ENCODE results near the gene DENND4C.

Gene DENND4C

GRCh38 chr9:19223724-19224123, 6.8 kb upstream of the DENND4C start:
- no peak overlapping the region for H3K4me3 ChIP-seq (ENCODE audit: low read depth, low read length)
- TF ChIP-seq, protein P1, sequence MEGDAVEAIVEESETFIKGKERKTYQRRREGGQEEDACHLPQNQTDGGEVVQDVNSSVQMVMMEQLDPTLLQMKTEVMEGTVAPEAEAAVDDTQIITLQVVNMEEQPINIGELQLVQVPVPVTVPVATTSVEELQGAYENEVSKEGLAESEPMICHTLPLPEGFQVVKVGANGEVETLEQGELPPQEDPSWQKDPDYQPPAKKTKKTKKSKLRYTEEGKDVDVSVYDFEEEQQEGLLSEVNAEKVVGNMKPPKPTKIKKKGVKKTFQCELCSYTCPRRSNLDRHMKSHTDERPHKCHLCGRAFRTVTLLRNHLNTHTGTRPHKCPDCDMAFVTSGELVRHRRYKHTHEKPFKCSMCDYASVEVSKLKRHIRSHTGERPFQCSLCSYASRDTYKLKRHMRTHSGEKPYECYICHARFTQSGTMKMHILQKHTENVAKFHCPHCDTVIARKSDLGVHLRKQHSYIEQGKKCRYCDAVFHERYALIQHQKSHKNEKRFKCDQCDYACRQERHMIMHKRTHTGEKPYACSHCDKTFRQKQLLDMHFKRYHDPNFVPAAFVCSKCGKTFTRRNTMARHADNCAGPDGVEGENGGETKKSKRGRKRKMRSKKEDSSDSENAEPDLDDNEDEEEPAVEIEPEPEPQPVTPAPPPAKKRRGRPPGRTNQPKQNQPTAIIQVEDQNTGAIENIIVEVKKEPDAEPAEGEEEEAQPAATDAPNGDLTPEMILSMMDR (conservative IDR thresholded peaks at IDR 0.05; ENCODE audit: low read depth, low read length): no peak
- DNase-seq (ENCODE audit: low read depth): no peak

DNA sequence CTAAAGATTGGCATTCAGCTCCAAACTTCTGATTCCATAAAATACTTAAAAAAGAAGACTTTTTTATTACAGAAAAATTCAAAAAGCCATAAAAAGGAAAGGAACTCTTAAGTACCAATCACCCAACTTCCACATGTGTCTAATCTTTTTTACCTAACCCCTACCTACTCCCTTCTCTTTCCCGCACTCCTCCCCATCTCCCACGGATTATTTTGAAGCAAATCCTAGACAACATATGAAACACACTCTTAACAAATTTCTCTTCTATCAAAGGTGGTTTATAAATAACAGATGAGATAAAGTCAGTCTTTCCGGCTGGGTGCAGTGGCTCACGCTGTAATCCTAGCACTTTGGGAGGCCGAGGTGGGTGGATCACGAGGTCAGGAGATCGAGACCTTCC, 5.9 kb upstream of the DENND4C start:
- no peak for DNase-seq (ENCODE audit: low read depth)
- H3K4me3 ChIP-seq (ENCODE audit: low read depth, low read length): no peak overlapping the region
- TF ChIP-seq, protein P1 (conservative IDR thresholded peaks at IDR 0.05; ENCODE audit: low read depth, low read length): no peak

- peak overlapping the region; percentile 93 for H3K4me3 ChIP-seq (ENCODE audit: low read depth, low read length)
- TF ChIP-seq, protein P1 (conservative IDR thresholded peaks at IDR 0.05; ENCODE audit: low read depth, low read length): no peak
- DNase-seq (ENCODE audit: low read depth): peak; percentile 56
Measured at GRCh38 chr9:19229595-19230354, 718 bp upstream of the DENND4C start.

GRCh38 chr9:19231126-19231903, 822 bp downstream of the DENND4C start:
- TF ChIP-seq, protein P1 (conservative IDR thresholded peaks at IDR 0.05; ENCODE audit: low read depth, low read length): no peak
- peak overlapping the region; percentile 93 for H3K4me3 ChIP-seq (ENCODE audit: low read depth, low read length)
- DNase-seq (ENCODE audit: low read depth): peak; percentile 26

GRCh38 chr9:19231904-19232822, 1.7 kb downstream of the DENND4C start:
- DNase-seq (ENCODE audit: low read depth): peak; percentile 15
- TF ChIP-seq, protein P1 (conservative IDR thresholded peaks at IDR 0.05; ENCODE audit: low read depth, low read length): no peak

DNA sequence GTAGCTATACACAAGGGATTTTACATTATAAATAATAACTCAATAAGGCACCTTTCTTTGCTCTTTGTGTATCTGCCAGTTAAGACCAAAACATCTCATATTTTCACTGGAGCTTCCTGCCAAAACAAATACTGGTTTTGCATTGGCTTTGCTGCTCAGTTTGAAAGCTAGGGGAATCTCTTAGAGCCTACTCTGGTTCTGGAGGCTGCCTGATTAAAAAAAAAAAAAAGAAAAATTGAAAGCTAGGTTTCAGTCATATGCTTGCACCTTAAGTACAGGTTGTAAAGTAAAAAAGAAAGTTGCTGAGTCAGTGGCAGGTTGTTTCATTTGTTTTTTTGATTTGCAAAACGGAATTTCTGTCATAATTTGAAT, 2.3 kb downstream of the DENND4C start:
- TF ChIP-seq, protein P1 (conservative IDR thresholded peaks at IDR 0.05; ENCODE audit: low read depth, low read length): peak; percentile 34
- H3K4me3 ChIP-seq (ENCODE audit: low read depth, low read length): peak overlapping the region; percentile 93
- DNase-seq (ENCODE audit: low read depth): peak; percentile 80

More at GRCh38 chr9:19231904-19232822, 1.7 kb downstream of the DENND4C start:
- H3K4me3 ChIP-seq (ENCODE audit: low read depth, low read length): peak overlapping the region; percentile 93

Measured in choroid plexus epithelial cell (primary cell).